DOHH2 (cell line): ENCODE measurements around the gene MYB.
"Not testable (repeated sequence)": the region's sequence is repeated elsewhere in the genome, so short reads cannot be mapped to it uniquely, and the experiment has no call there.

Source experiments
- H3F3A ChIP-seq: fragments of 200-600 bp; sonication (generic), shearing (Covaris generic); 2 replicates; pipeline ENCODE4 v1.6.0; 2016; ENCODE audit warnings: antibody characterized with exemption, mild to moderate bottlenecking; ENCODE audit not compliant: control insufficient read depth, insufficient read depth
- H3K27ac ChIP-seq: fragments of 200-600 bp; sonication (generic); 2 replicates; pipeline ENCODE4 v1.5.1; 2014; ENCODE audit warnings: low read depth, mild to moderate bottlenecking, low read length, moderate library complexity
- H3K27me3 ChIP-seq: fragments of 200-600 bp; sonication (generic); 2 replicates; pipeline ENCODE4 v1.6.1; 2014; ENCODE audit warnings: mild to moderate bottlenecking, low read length, mixed read lengths; ENCODE audit not compliant: control insufficient read depth
- H3K36me3 ChIP-seq: fragments of 200-600 bp; sonication (generic); 2 replicates; pipeline ENCODE4 v1.6.1; 2014; ENCODE audit warnings: mild to moderate bottlenecking, low read length, moderate library complexity, mixed read lengths; ENCODE audit not compliant: control insufficient read depth
- H3K4me1 ChIP-seq: fragments of 200-600 bp; sonication (generic); 2 replicates; pipeline ENCODE4 v1.6.1; 2014; ENCODE audit warnings: mild to moderate bottlenecking, low read length, mixed read lengths; ENCODE audit not compliant: control insufficient read depth
- H3K4me2 ChIP-seq: fragments of 200-600 bp; sonication (generic); 2 replicates; pipeline ENCODE4 v1.6.0; 2014; ENCODE audit warnings: mild to moderate bottlenecking, low read length, moderate library complexity
- H3K4me3 ChIP-seq: fragments of 200-600 bp; sonication (generic); 2 replicates; pipeline ENCODE4 v1.5.1; 2014; ENCODE audit warnings: mild to moderate bottlenecking, low read length, mixed read lengths
- H3K79me2 ChIP-seq: fragments of 200-600 bp; sonication (generic); 2 replicates; pipeline ENCODE4 v1.6.1; 2014; ENCODE audit warnings: mild to moderate bottlenecking, low read length, mixed read lengths; ENCODE audit not compliant: control insufficient read depth
- H3K9me2 ChIP-seq: fragments of 200-600 bp; sonication (generic); replicated peaks from 2 replicates; pipeline ENCODE4 v1.6.1; 2014; ENCODE audit warnings: mild to moderate bottlenecking, low read length, mixed read lengths; ENCODE audit not compliant: control insufficient read depth
- H3K9me3 ChIP-seq: fragments of 200-600 bp; sonication (generic); 2 replicates; pipeline ENCODE4 v1.6.1; 2014; ENCODE audit warnings: antibody characterized with exemption, low read length, mixed read lengths; ENCODE audit not compliant: control insufficient read depth, insufficient read depth
- H4K20me1 ChIP-seq: fragments of 200-600 bp; sonication (generic); 2 replicates; pipeline ENCODE4 v1.6.0; 2014; ENCODE audit warnings: low read depth, mild to moderate bottlenecking, antibody characterized with exemption, low read length, moderate library complexity; ENCODE audit not compliant: control insufficient read depth, insufficient read depth
- EZH2phosphoT487 ChIP-seq: fragments of 200-600 bp; sonication (generic); IDR thresholded peaks from 2 replicates; pipeline ENCODE4 v1.6.1; 2017; ENCODE audit warnings: borderline replicate concordance, mild to moderate bottlenecking, antibody characterized with exemption, low read length, moderate library complexity, mixed read lengths
- TF ChIP-seq, protein P1 (sequence below): fragments of 200-600 bp; sonication (generic); IDR thresholded peaks from one replicate; pipeline ENCODE4 v1.5.1; 2014; ENCODE audit warnings: antibody characterized with exemption, mild to moderate bottlenecking, low read depth, low read length; ENCODE audit not compliant: poor library complexity, severe bottlenecking

MYB gene

DNA sequence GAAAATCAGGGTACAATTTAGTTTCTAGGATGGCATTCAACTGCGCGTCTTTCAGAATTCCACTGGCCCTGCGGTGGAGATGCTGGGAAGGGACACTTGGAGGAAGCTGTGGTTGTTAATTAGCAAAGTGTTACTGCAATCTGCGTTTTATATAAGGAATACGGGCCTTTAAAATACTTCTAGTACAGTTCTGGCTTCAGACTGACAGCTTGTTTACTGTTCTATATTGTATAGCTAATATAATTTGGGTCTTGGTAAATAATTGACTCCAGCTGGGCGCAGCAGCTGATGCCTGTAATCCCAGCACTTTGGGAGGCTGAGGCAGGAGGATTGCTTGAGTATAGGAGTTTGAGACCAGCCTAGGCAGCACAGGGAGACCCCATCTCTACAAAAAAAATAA is 63.7 kb downstream of the MYB start:
- no peak for TF ChIP-seq EZH2phosphoT487
- TF ChIP-seq, protein P1, sequence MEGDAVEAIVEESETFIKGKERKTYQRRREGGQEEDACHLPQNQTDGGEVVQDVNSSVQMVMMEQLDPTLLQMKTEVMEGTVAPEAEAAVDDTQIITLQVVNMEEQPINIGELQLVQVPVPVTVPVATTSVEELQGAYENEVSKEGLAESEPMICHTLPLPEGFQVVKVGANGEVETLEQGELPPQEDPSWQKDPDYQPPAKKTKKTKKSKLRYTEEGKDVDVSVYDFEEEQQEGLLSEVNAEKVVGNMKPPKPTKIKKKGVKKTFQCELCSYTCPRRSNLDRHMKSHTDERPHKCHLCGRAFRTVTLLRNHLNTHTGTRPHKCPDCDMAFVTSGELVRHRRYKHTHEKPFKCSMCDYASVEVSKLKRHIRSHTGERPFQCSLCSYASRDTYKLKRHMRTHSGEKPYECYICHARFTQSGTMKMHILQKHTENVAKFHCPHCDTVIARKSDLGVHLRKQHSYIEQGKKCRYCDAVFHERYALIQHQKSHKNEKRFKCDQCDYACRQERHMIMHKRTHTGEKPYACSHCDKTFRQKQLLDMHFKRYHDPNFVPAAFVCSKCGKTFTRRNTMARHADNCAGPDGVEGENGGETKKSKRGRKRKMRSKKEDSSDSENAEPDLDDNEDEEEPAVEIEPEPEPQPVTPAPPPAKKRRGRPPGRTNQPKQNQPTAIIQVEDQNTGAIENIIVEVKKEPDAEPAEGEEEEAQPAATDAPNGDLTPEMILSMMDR, result no peak
- no peaks in the 10 kb centered on the region for H3F3A ChIP-seq

DNA sequence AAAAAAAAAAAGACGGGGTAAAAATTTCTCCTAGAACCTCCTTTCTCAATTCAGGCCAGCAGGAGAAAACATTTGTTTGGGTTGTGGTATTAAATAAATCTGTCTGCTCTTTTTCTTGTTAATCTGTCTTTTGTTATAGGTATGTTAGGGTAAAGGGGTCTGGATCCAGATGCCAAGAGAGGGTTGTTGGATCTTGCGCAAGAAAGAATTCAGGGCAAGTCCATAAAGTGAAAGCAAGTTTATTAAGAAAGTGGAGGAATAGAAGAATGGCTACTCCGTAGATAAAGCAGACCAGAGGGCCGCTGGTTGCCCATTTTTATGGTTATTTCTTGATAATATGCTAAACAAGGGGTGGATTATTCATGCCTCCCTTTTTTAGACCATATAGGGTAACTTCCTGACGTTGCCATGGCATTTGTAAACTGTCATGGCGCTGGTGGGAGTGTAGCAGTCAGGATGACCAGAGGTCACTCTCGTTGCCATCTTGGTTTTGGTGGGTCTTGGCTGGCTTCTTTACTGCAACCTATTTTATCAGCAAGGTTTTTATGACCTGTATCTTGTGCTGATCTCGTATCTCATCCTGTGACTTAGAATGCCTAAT is 65.4 kb downstream of the MYB start:
- H3K27me3 ChIP-seq, H3K4me3 ChIP-seq, H3F3A ChIP-seq, H3K9me3 ChIP-seq, H3K4me2 ChIP-seq, H4K20me1 ChIP-seq, H3K36me3 ChIP-seq, H3K4me1 ChIP-seq, H3K27ac ChIP-seq, H3K79me2 ChIP-seq, H3K9me2 ChIP-seq: not testable (repeated sequence)

More for the DNA sequence above, 63.7 kb downstream of the MYB start:
- no peak overlapping the region for H3K4me2 ChIP-seq
- H3K4me1 ChIP-seq, result peaks cover 4% of the 10 kb centered on the region; the same call in 1 of the 2 replicates
- H3K4me3 ChIP-seq, result no peak overlapping the region
- H3K27me3 ChIP-seq, result no peaks in the 10 kb centered on the region
- H3K9me3 ChIP-seq, result no peaks in the 10 kb centered on the region
- no peaks in the 10 kb centered on the region for H4K20me1 ChIP-seq
- H3K9me2 ChIP-seq, result no peaks in the 10 kb centered on the region
- no peaks in the 10 kb centered on the region for H3K79me2 ChIP-seq
- no peak overlapping the region for H3K27ac ChIP-seq
- H3K36me3 ChIP-seq, result no peaks in the 10 kb centered on the region

DNA sequence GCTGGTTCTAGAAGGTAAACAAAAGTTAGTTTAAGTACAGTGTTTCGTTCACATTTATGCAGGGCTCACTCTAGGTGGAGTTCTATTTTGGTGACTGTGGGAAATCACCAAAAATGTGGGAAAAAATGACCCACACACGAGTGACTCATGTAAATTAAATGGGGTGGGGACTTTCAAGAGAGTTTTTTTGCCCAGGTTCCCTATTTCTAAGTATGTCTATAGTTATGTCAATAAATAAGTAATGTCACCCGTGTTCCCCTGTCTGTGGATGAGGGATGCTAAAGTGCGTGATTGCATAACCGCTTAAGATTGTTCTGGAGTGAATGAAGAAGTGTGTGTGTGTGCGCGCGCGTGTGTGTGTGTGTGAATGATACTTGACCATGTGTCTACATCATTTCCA is 69.1 kb downstream of the MYB start:
- Histone ChIP-seq H3K4me1 (peaks cover 4% of the 10 kb centered on the region; the same call in 1 of the 2 replicates), H3K4me2 (no peak overlapping the region), H3K27ac (no peak overlapping the region), H3K9me2 (no peaks in the 10 kb centered on the region), H3K27me3 (no peaks in the 10 kb centered on the region), H3K9me3 (no peaks in the 10 kb centered on the region), H3K4me3 (no peak overlapping the region), H3K36me3 (no peaks in the 10 kb centered on the region), H4K20me1 (no peaks in the 10 kb centered on the region), H3F3A (no peaks in the 10 kb centered on the region), H3K79me2 (no peaks in the 10 kb centered on the region)
- TF ChIP-seq, protein P1, result no peak
- TF ChIP-seq EZH2phosphoT487, result no peak

DNA sequence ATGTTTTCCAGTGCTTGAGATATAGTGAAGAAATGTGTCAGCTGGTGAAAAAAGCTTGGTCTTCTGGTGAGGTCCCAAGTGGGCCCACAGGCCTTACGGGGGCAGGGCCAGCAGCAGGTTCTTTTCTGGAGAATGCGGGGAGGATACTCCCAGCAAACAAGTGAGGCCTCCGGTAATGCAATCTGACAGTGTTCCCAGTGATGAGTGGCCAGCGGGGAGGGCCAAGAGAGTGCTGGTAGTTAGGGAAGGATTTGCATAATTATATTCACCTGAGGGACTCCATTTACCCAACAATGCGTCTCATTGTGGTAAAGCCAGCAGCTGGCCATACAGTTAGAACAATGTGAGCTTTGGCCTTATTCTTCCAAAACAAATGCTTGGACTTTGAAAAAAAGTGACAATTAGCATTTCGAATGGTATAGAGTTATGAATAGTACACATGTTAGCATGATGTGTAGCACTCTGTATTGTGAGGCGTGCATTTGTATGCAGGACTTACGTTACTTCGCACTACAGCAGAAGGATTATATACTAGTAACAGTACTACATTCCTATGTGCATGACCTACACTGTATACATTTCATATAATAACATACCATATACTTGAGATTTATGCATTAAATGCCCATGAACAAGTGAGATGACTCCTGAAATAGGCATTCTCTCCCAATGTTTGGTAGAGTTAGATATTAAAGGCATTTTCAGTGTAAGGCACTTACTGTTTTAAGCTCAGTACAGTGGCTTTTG is 69.8 kb downstream of the MYB start:
- Histone ChIP-seq H3K79me2 (no peaks in the 10 kb centered on the region), H3K9me2 (no peaks in the 10 kb centered on the region), H3K4me3 (no peak overlapping the region), H3K27ac (no peak overlapping the region), H3K4me1 (peaks cover 4% of the 10 kb centered on the region; the same call in 1 of the 2 replicates), H3K27me3 (no peaks in the 10 kb centered on the region), H3F3A (no peaks in the 10 kb centered on the region), H4K20me1 (no peaks in the 10 kb centered on the region), H3K4me2 (no peak overlapping the region), H3K36me3 (no peaks in the 10 kb centered on the region), H3K9me3 (no peaks in the 10 kb centered on the region)
- TF ChIP-seq, protein P1, result no peak
- no peak for TF ChIP-seq EZH2phosphoT487
